Stimulated activated CD4-positive, alpha-beta T cell treated with anti-CD3 and anti-CD28 coated beads, Interleukin-15, amount 100 ng/mL, for 1 hour (primary cell): ENCODE data around the gene ZW10.
"Not testable (repeated sequence)": the region's sequence is repeated elsewhere in the genome, so short reads cannot be mapped to it uniquely, and the experiment has no call there.

Experiments used
- DNase-seq, 2 donors: peaks; one replicate each; pipeline ENCODE4 v3.0.0-alpha.2; 2020; ENCODE audit warnings: low read depth in 1 of 2, low spot score in 1 of 2

Gene ZW10

GRCh38 chr11:113773416-113774173 lies at the start of gene ZW10:
TSS of gene ZW10 (minus strand) at chr11:113773692. CDS start at chr11:113773666, 26 bp downstream.
- peak; percentile 79 to 88 for DNase-seq

GRCh38 chr11:113818426-113818825 lies 44.9 kb upstream of the ZW10 start:
- no peak for DNase-seq

- DNase-seq: no peak
Observed at GRCh38 chr11:113817626-113818025, 44.1 kb upstream of the ZW10 start.

GRCh38 chr11:113817162-113817561 lies 43.7 kb upstream of the ZW10 start:
- DNase-seq: no peak

- DNase-seq: no peak
Observed at GRCh38 chr11:113814181-113814580, 40.7 kb upstream of the ZW10 start.

GRCh38 chr11:113808931-113809330 lies 35.4 kb upstream of the ZW10 start:
- DNase-seq: no peak

- no peak for DNase-seq
Observed at GRCh38 chr11:113806406-113806805, 32.9 kb upstream of the ZW10 start.

- DNase-seq: no peak
Observed at GRCh38 chr11:113805640-113806039, 32.1 kb upstream of the ZW10 start.

- DNase-seq: no peak
Observed at GRCh38 chr11:113802621-113803020, 29.1 kb upstream of the ZW10 start.

GRCh38 chr11:113796663-113797259 lies 23.3 kb upstream of the ZW10 start:
- DNase-seq: no peak

- no peak for DNase-seq
Observed at GRCh38 chr11:113789675-113790320, 16.3 kb upstream of the ZW10 start.

- DNase-seq: not testable (repeated sequence)
Observed at GRCh38 chr11:113789016-113789415, 15.5 kb upstream of the ZW10 start.

- DNase-seq: no peak
Observed at GRCh38 chr11:113782134-113782533, 8.6 kb upstream of the ZW10 start.

- DNase-seq: no peak
Observed at GRCh38 chr11:113781682-113782081, 8.2 kb upstream of the ZW10 start.

GRCh38 chr11:113779496-113779895 lies 6.0 kb upstream of the ZW10 start, which contains the start of gene CLDN25:
TSS of gene CLDN25 (plus strand) at chr11:113779796. CDS start at chr11:113779796, 0 bp downstream.
- no peak for DNase-seq

- no peak for DNase-seq
Observed at GRCh38 chr11:113778111-113778910, 4.8 kb upstream of the ZW10 start.

- no peak for DNase-seq
Observed at GRCh38 chr11:113774174-113774503, 647 bp upstream of the ZW10 start.

- no peak for DNase-seq
Observed at GRCh38 chr11:113773092-113773415, 438 bp downstream of the ZW10 start.

GRCh38 chr11:113771964-113772363 lies 1.5 kb downstream of the ZW10 start:
- DNase-seq: no peak

GRCh38 chr11:113764527-113765219 lies 8.8 kb downstream of the ZW10 start:
- DNase-seq: no peak

GRCh38 chr11:113763040-113763439 lies 10.5 kb downstream of the ZW10 start:
- not testable (repeated sequence) for DNase-seq
